Activated naive CD4-positive, alpha-beta T cell treated with anti-CD3 and anti-CD28 coated beads, Interleukin-2, amount 50 U/mL, for 16 hours (primary cell): Measurements from ENCODE around the gene PPM1H.

Experiments
- DNase-seq: peaks from one replicate; pipeline ENCODE4 v3.0.0-alpha.2; 2020

Gene PPM1H

GRCh38 chr12:62792236-62792870 lies 142.6 kb downstream of the PPM1H start:
- no peak for DNase-seq

- no peak for DNase-seq
Observed at GRCh38 chr12:62789851-62790250, 145.1 kb downstream of the PPM1H start.

- no peak for DNase-seq
Observed at GRCh38 chr12:62787611-62788010, 147.3 kb downstream of the PPM1H start.

GRCh38 chr12:62787023-62787422 lies 147.9 kb downstream of the PPM1H start:
- no peak for DNase-seq

- DNase-seq = no peak
Observed at GRCh38 chr12:62785941-62786559, 148.9 kb downstream of the PPM1H start.

- DNase-seq = no peak
Observed at GRCh38 chr12:62784576-62784975, 150.4 kb downstream of the PPM1H start.

- no peak for DNase-seq
Observed at GRCh38 chr12:62783881-62784280, 151.1 kb downstream of the PPM1H start.

- DNase-seq = no peak
Observed at GRCh38 chr12:62781136-62781880, 153.6 kb downstream of the PPM1H start.

- no peak for DNase-seq
Observed at GRCh38 chr12:62779488-62779887, 155.5 kb downstream of the PPM1H start.

GRCh38 chr12:62778187-62778586 lies 156.8 kb downstream of the PPM1H start:
- no peak for DNase-seq

GRCh38 chr12:62776997-62777396 lies 158.0 kb downstream of the PPM1H start:
- DNase-seq = no peak

- no peak for DNase-seq
Observed at GRCh38 chr12:62776575-62776974, 158.4 kb downstream of the PPM1H start.

GRCh38 chr12:62774794-62775193 lies 160.2 kb downstream of the PPM1H start:
- DNase-seq = no peak

- DNase-seq = no peak
Observed at GRCh38 chr12:62772416-62772955, 162.5 kb downstream of the PPM1H start.

- no peak for DNase-seq
Observed at GRCh38 chr12:62771828-62772227, 163.1 kb downstream of the PPM1H start.

- no peak for DNase-seq
Observed at GRCh38 chr12:62770381-62770780, 164.6 kb downstream of the PPM1H start.

GRCh38 chr12:62769076-62769619 lies 165.8 kb downstream of the PPM1H start:
- DNase-seq = no peak

- no peak for DNase-seq
Observed at GRCh38 chr12:62767946-62768345, 167.0 kb downstream of the PPM1H start.

GRCh38 chr12:62767496-62767895 lies 167.5 kb downstream of the PPM1H start:
- DNase-seq = no peak

GRCh38 chr12:62766496-62766895 lies 168.5 kb downstream of the PPM1H start:
- no peak for DNase-seq

- no peak for DNase-seq
Observed at GRCh38 chr12:62763861-62764645, 170.9 kb downstream of the PPM1H start.

- no peak for DNase-seq
Observed at GRCh38 chr12:62763312-62763711, 171.6 kb downstream of the PPM1H start.

GRCh38 chr12:62762645-62763044 lies 172.3 kb downstream of the PPM1H start:
- DNase-seq = no peak
